HG02623 (cell line): ENCODE data around the gene LRWD1.
"Not testable (repeated sequence)": the region's sequence is repeated elsewhere in the genome, so short reads cannot be mapped to it uniquely, and the experiment has no call there.

Experiments used
- ATAC-seq: cut with Tn5 transposase; IDR thresholded peaks from one replicate; pipeline ENCODE4 v1.9.1; 2021; ENCODE audit warnings: moderate library complexity; ENCODE audit not compliant: unreplicated experiment

The LRWD1 gene

DNA sequence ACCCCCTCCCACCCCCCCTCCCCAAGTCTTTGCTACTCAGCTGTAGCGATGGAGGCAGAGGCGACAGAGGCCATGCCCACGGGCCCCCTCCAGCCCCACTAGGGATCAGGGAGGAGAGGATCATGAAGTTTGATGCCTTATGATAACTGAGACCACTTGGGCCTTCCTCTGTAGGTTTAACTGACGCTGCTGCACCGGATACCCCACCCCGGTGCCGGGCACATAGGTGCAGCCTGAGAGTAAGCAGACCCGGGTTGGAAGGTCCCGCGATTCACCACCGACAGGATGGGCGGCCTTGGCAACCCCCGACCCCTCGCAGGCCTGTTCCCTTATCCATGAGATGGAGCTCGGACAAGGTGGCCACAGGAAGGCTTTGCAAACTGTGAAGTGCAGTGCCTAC lies 29.2 kb downstream of the LRWD1 start:
- not testable (repeated sequence) for ATAC-seq

DNA sequence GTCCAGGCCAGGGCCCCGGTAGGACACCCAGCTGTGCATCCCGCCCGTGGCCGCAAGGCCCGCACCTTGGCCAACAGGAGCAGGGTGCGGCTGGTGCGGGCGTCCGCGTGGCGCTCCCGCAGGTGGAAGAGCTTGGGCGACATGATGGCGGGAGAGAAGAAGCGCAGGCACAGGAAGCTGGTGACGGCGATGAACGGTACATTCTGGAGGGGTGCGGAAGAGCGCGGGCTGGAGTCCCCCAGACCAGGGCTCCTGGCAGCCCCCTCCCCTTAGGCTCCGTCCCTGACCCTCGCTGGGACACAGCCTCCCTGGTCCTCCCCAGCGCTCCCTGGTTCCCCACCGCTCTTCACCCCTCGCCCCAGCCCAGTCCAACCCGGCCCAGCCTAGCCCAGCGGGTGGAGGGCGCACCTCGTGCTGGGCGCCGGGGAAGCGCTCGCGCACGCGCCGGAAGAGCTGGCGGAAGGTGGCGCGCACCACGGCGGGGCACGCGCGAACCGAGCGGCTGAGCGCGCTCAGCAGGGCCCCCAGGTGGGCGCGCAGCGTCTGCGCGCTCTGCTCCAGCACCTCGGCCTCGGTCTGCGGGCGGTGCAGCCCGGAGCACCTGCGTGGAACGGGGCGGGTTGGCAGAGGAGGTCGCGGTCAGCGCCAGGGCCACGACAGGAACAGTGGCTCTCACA lies 29.8 kb downstream of the LRWD1 start:
- ATAC-seq, result peak; percentile 73

DNA sequence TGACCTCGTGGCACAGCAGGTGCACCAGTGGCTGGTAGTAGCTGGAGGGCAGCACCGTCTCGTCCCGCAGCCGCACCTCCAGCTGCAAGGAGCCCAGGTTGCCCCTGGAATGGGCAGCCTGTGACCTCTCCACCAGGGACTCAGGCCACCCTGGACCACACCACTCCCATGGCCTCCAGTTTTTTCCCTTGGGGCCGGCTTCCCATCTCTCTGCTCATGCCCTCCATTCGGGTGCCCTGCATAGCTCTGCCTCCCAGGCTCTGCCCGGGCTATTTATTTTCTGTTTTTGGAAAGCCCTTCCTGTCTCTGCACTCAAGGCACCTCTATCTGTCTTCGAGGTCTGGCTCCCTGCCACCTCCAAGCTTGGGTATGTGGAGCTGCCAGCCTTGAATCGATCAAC lies 32.1 kb downstream of the LRWD1 start:
- not testable (repeated sequence) for ATAC-seq

DNA sequence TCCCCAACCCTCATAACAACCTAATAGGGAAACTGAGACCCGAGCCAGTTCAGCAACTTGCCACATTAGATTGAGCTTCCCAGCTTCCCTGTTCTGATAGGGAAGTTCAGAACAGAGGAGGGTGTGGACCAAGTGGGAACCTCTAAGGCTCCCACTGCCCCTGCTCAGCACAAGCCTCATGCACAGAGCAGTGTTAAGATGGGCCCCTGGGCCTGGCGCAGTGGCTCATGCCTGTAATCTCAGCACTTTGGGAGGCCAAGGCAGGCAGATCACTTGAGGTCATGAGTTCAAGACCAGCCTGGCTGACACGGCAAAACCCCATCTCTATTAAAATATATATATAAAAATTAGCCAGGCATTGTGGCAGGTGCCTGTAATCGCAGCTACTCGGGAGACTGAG lies 32.5 kb downstream of the LRWD1 start:
- not testable (repeated sequence) for ATAC-seq

DNA sequence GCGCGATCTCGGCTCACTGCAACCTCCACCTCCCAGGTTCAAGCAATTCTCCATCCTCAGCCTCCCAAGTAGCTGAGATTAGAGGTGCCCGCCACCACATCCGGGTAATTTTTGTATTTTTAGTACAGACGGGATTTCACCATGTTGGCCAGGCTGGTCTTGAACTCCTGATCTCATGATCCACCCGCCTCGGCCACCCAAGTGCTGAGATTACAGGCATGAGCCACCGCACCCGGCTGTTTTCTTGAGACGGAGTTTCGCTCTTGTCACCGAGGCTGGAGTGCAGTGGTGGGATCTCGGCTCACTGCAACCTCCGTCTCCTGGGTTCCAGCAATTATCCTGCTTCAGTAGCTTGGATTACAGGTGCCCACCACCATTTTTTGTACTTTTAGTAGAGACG lies 33.5 kb downstream of the LRWD1 start:
- ATAC-seq, result not testable (repeated sequence)

DNA sequence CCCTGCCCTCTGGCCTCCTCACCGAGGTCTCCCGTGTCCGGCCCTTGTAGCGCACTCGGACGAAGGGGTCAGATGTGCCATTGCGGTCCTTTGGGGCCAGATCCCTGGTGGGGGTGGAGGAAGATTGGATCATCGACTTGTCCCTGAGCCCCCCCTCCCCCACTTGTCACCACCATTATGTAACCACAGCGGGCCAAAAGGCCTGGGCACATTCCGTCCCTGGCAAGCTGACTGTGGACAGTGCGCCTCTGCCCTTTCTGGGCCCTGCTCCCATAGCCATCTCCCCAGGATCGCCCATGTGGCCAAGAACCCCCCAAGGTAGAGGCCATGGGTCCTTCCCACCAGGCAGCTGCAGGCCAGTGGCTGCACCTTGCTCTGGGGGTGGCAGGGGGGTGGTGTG lies 38.4 kb downstream of the LRWD1 start:
- ATAC-seq, result not testable (repeated sequence)

DNA sequence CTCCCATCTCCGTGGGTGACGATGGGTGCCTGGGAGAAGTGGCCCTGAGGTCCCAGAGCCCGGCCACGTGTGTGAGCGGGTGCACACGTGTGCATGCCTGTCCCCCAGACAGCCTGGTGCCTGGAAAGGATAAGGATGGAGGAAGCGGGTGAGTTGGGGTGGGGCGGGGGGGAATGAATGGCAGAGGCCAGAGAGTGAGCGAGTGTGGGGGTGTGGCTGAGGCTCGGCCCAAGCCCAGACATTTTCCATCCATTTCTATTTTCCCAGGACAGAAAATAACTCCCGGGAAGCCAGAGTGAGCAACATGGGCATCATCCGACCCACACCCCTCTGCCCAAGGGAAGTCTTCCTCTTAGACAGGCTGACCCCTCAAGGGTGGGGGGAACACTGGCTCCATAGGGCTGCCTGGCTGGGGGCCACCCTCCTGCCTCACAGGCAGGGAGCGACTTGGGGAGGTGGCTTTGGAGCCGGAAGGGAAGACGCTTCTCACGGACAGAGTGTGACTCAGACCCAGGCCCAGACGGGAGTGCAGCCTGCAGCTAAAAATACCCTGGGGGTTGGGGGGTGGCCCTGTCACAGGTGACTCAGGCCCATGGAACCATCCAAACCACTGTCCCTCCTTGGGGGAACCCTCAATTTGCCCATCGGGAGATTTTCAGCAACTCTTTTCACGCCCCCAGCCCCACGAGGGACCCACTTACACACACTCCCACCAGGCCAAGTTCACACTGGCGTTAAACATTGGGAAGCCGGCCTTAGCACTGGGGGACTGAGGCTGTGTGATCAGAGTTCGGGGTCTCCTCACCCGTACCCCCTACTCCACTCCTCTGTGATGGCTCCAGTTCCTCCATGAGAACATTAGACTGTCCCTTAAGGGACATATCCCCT lies 40.8 kb downstream of the LRWD1 start:
- not testable (repeated sequence) for ATAC-seq

DNA sequence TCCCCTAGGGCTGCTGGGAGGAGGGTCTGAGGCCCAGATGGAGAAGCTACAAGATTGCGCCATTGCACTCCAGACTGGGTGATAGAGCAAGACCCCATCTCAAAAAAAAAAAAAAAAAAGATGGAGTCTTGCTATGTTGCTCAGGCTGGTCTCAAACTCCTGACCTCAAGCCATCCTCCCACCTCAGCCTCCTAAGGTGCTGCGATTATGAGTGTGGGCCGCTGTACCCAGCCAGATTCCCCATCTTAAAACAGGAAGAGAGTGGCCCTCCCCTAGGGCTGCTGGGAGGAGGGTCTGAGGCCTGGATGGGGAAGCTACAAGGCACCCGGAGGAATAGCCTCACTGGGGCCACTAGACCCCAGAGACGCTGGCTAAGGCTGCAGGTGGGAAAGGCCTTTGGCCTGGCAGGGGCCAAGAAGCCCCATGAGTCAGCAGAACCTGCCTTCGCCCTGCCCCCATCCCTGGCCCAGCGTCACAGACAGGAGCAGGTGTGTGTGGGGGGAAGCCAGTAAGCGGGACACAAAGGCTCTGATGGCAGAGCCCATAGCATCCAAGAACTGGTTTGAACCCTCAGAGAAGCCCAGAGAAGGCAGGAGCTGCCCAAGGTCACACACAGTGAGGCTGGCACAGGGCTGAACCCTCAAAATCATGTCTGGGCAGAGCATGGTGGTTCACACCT lies 42.8 kb downstream of the LRWD1 start:
- ATAC-seq, result not testable (repeated sequence)

DNA sequence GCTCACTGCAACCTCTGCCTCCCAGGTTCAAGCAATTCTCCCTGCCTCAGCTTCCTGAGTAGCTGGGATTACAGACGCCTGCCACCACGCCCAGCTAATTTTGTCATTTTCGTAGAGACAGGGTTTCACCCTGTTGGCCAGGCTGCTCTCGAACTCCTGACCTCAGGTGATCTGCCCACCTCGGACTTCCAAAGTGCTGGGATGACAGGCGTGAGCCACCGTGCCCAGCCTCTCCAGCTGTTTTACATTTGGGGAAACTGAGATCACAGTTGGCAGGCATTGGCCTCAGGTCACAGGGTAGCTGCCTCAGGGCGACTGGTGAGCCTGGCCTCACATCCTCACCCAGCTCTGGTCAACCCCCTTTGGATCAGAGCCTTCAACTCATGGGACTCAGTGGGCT lies 45.8 kb downstream of the LRWD1 start:
- not testable (repeated sequence) for ATAC-seq

DNA sequence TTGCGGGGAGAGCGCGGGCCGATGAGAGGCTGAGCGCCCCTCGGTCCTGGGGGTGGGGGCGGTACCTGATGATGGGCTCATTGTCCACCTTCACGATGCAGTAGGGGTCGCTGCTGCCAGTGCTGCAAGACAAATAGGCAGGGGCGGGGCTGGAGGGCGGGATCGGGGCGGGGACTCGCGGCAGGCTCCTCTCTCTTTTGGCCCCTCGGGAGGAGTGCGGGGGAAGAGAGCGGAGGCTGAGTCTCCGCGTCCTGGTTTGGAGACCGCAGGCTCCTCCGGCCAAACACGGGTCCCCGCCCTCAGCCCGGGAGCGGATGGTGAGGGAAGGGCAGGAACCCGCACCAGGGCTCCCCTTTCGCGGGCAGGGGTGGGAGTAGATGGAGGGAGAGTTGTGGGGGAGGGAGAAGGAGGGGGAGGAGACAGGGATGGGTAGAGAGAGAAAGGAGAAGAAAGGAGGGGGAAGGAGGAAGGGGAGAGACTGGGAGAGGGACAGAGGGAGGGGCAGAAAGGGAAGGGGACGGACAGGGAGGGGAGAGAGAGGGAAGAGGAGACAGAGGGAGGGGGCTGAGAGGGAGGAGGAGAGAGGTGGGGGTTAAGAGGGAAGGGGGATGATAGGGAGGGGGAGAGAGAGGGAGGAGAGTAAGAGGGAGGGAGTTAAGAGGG lies 47.2 kb downstream of the LRWD1 start:
- peak; percentile 37 for ATAC-seq

DNA sequence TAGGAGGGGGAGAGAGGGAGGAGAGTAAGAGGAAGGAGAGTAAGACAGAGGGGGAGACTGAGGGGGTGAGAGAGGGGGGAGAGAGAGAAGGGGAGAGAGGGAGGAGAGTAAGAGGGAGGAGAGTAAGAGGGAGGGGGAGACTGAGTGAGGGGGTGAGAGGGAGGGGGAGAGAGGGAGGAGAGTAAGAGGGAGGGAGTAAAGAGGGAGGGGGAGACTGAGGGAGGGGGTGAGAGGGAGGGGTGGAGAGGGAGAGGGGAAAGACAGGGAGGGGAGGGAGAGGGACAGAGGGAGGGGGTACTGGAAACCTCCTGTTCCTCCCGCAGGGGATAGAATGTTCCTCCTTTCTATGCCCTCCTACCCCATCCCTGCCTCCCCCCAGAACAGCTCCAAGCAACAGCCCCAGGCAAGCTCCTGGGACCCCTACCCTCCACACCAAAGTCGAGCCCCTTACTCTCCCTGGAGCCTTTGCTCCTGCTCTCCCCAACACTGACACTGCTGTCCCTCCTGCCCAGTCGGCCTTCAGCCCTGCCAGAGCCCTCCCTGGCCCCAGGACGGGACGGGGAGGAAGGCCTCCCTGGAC lies 47.9 kb downstream of the LRWD1 start:
- not testable (repeated sequence) for ATAC-seq

DNA sequence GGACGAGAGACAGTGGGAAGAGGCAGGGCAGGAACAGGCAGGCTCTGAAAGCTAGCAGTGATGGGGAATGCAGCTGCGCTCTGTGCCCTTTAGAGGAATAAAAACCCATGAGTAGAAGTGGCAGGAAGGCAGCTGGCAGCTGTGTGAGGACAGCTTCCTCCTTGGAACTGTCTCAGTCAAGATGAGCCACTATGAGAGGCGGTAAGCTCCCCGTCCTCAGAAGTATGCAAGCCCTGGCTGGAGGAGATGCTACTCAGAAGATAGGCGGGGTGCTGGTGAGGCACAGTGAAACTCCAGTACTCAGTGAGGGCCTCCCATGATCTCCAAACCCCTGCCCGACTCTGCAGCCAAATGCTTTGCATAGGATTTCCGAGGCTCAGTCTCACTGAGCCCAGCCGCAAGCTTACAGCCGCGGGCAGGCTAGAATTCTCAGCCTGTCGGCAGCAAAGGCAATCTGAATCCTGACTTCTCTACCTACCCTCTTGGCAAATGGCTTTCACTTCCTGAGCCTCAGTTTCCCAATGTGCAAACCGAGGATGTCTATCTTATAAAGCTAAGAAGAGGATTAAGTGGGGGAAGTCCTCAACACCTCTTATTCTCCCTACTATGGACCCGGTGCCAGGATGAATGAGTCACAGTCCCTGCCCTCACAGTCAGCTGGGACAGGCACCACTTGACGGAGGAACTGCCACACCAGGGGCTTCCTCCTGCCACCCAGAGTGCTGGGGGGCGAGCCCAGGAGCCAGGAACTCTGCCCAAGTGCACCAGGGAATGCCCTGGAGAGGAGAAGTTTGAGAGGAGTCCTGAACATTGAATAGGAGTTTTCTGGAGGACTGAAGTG lies 50.3 kb downstream of the LRWD1 start:
- peak; percentile 63 for ATAC-seq

DNA sequence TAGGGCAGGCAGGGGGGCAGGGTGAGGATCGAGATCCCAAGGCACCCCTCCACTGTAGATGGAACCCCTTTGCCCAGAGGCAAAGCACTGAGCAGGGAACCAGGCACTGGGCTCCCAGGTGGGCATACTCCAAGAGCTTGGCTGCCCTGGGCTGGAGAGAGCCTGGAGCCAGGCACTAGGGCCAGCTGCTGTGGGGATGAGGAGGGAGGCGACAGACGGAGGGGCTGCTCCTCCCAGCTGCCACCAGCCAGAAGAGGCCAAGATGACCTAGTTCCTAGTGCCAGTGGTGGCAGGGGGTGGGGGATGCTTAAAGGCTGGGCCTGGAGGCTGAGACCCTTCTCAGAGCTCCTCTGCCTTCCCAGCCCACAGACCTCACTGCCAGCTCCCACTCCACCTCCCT lies 51.1 kb downstream of the LRWD1 start:
- ATAC-seq, result not testable (repeated sequence)

DNA sequence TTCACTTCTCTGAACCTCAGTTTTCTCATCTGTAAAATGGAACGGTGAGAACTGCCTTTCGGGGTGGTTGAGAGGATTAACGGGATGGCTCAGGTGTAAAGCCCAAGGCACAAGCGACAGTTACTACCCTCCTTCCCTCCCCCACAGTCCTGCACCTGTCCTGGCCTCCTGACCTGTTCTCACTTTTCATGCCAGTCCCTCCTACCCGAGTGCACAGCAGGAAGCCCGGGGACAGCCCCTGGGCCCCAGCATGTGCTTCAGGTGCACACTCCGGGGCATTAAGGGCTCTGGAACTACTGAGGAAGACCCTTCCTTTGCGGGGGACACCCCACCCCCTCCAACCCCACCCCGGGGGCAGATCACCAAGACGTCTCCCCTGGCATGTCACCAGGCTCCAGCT lies 52.2 kb downstream of the LRWD1 start:
- ATAC-seq, result not testable (repeated sequence)

DNA sequence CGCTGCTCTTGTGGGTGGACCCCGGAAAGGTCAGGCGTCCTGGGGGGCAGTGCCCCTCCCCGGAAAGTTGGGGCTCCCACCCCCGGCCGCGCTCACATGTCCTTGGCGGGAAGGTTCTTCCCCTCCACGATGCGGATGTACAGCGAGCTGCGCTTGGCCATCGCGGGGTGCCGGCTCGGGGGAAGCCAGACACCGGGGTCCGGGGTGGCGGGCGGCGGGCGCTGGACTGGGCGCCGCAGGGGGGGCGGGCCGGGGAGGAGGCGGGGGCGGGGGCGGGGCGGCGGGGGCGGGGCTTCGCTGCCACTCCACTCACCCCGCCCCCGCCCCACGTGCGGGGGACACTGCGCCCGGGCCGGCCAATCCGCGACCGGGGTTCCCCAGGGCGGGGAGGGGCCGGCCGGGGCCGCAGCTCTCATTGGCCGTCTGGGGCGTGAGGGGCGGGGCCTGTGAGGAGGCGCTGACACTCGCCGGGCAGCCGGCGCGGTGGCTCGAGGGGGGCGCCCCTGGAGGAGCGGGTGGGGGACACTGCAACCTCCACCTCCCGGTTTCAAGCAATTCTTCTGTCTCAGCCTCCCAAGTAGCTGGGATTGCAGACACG lies 52.9 kb downstream of the LRWD1 start, which contains the start of gene RASA4B:
Gene RASA4B, minus strand, starts transcription at position 228 of the 598 bp plus-strand sequence. Its CDS starts 67 bp downstream, at position 161.
- ATAC-seq, result peak; percentile 74

DNA sequence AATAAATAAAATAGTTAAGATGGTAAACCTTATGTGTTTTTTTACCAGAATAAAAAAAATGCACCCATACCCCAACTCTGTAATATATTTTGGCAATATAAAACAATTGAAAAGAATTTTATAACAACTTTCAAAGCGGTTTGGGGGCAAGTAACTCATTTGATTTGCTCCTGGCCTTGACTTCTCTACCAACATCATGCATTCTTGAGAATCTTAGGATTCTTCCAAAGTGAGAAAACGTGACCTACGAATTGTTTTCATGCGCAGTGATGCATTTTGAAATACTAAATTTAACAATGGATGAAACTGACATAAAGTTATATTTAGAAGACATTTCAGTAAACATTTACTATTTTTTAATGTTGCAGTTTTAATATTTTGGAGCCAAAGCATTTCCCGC lies 56.0 kb downstream of the LRWD1 start:
- not testable (repeated sequence) for ATAC-seq
